Activated CD4-positive, alpha-beta T cell treated with anti-CD3 and anti-CD28 coated beads for 48 hours (primary cell): ENCODE results near the gene B4GALNT1.
"Not testable (repeated sequence)": the region's sequence is repeated elsewhere in the genome, so short reads cannot be mapped to it uniquely, and the experiment has no call there.

ENCODE experiments used
- DNase-seq: peaks from one replicate; pipeline ENCODE4 v3.0.0-alpha.2; 2020

The B4GALNT1 gene

GRCh38 chr12:57636731-57637130 is 3.7 kb upstream of the B4GALNT1 start:
- DNase-seq, result not testable (repeated sequence)

DNA sequence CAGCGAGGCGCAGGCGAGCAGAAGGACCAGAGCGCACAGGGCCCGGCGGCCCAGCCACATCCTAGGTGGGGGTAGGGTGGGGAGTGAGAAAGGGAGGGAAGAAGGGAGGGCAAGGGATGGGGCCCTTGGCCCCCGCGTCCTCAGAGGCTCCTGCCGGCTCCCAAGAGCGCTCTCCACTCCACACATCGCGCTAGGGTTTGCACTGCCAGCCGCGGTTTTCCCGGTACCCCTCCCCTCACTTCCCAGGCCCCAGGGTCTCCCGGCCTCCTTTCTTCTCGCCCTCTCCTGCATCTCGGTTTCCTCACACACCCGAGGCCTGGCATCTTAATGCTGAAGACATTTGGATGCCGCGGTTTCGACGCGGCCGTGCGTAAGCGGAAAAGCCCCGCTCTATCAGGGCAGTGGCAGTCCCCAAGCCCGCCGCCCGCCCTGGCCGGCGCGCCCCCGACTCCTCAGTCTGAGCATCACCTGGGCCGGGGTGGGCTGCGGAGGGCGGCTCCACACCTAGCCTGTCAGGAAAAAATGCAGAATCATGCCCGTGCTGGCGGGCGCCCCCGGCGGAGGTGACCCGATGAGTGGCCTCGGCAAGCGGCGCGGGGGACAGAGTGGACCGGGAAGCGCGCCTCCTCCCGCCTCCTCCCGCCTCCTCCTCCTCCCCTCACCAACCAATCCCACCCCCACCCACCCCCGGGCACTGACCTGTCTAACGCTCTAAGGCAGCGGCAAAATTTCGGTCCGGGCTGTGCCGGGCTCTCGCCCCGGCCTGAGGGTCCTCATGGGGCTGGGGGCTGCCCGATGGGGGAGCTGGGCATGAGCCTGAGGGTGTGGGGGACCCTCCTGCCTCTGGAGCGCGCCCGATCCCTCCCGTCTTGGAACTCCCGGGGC is 686 bp downstream of the B4GALNT1 start:
- DNase-seq, result no peak

- DNase-seq, result no peak
Observed at GRCh38 chr12:57631566-57632072, 1.4 kb downstream of the B4GALNT1 start.

DNA sequence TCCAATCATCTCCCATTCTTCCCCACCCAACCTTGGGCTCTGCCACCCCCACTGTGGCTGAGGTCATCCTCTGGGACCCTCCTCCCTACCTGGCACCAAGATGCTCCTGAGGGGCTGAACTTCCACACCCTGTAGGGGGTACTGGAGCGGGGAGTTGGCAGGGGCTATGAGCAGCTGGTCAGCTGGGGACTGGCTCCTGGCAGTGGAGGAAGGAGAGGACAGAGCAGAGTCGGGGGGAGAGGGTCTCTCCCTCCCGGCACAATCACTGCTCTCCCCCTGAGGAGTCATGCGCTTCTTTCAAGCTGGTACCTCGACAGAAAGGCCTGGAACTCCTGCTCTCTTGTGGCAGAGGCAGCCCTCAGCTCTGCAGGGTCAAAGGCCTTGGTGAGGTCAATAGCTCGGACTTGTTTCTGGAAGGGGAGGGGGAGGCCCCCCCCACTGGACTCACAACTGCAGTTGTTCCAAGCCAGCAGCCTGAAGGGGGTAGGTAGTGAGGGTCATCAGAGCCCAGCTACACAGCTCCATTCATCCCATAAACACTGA is 2.0 kb downstream of the B4GALNT1 start:
- no peak for DNase-seq

DNA sequence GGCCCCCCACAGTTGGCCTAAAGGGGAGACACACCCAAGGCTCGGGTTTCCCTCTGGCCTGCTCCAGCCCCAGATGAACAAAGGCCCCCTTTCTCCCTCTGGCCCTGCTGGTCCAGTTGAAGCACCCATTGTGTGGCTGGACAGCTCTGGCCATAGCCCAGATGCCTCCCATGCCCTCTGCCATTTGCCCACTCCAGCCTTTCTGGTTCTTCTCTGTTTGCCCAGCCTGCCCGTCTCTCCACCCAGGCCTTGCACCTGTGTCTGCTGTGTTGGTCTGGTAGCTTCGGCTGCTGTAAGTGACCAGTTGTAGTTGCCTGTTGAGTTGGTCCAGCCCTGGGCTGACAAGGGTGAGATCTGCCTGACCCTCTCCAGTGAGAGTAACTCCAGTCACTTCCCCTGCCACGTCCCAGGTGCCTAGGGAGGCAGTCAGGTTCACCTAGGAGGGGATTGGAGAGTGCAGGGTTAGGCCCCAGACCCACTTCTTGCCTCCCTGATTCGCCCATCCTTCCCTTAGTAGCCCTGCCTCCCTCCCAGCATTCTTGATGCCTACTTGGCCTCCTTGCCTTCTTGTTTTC is 3.0 kb downstream of the B4GALNT1 start:
- no peak for DNase-seq

DNA sequence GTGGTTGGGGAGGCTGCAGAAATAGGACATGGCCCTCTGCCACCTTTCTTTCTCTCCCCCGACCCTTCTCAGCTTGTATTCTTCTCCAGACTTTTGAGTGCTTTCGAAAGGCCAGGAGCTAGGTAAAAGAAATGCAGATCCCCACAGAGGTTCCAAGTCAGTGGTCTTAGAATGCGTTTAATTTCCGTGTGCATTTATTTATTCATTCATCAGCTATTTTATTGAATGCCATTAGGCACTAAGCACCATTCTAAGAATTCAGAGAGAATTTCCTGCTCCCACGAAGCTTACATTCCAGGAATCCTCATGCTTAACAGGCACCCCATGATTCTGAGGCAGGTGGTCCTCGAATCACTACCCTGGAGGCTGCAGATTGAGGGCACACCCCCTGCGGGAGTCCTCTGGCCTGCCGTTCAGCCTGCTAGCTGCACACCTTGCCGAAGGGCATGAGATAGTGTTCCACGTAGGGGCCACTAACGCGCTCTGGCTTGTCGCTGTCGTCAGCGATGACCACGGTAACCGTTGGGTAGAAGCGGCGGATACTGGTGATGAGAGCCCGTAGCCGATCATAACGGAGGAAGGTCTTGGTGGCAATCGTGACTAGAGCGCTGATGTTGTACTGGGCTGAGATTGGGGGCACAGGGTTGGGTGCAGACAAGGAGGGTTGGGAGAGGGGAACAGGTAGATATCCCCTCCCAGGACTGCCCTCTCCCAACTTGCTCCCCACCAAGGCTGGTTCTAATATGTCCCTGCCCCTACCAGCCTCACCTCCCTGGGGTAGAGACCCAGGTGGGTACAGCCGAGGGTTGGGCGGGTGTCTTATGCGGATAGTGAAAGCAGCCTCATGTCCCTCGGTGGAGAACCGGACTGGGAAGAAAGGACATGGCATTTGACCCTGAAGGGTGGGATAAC is 4.5 kb downstream of the B4GALNT1 start:
- DNase-seq, result no peak

- DNase-seq, result peak; percentile 60
Observed at GRCh38 chr12:57627501-57628279, 5.3 kb downstream of the B4GALNT1 start.

GRCh38 chr12:57626921-57627445 is 6.0 kb downstream of the B4GALNT1 start:
- DNase-seq, result no peak

- DNase-seq, result no peak
Observed at GRCh38 chr12:57626111-57626920, 6.7 kb downstream of the B4GALNT1 start.

GRCh38 chr12:57625261-57626032 is 7.6 kb downstream of the B4GALNT1 start:
- no peak for DNase-seq

DNA sequence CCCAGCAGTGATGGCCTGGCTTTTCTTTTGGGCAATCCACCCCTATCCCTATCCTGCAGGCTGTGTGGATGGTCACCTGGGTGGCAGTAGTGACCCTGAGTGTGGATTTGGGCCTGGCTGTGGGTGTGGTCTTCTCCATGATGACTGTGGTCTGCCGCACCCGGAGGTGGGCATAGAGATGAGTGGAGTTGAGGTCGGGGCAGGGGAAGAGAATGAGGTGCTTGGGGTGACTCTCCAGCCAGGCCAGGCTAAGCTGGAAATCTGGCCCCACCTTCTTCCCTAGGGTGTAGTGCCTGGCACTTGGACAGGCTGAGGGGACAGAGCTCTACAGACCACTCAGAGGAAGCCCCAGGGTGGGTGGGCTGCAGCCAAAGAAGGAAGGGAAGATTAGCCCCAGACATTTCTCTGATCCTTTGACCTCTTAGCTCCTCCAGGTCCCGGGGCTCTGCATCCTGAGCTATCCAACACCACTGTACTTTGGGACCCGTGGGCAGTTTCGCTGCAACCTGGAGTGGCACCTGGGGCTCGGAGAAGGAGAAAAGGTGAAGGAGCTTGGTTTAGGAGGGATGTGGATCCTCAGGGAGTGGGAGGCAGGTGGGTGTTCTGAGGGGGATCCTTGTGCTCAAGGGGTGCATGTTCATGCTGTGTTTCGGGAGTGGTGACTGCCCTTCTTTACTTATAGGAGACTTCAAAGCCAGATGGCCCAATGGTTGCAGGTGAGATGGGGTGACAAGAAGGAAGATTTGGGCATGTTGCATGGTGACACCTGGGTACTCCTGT is 8.4 kb downstream of the B4GALNT1 start:
- no peak for DNase-seq

GRCh38 chr12:57623811-57624390 is 9.1 kb downstream of the B4GALNT1 start:
- no peak for DNase-seq

DNA sequence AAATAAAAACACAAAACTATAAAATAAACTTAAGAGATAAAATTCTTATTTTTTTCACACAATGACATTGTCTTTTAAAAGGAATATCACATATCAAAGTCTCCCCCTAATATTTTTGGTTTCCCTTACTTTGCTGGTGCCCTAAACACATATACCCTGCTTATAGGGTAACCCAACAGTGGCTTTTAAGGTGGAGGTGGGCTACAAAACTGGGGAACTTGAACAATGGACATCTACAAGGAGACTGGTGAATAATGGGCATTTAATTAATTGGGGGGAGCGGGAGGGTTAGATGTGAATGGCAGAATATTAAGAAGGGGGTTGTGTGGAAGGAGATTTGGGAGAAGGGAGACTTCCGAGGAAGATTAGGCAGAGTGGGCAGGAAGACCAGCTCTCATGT is 9.6 kb downstream of the B4GALNT1 start:
- DNase-seq, result no peak

DNA sequence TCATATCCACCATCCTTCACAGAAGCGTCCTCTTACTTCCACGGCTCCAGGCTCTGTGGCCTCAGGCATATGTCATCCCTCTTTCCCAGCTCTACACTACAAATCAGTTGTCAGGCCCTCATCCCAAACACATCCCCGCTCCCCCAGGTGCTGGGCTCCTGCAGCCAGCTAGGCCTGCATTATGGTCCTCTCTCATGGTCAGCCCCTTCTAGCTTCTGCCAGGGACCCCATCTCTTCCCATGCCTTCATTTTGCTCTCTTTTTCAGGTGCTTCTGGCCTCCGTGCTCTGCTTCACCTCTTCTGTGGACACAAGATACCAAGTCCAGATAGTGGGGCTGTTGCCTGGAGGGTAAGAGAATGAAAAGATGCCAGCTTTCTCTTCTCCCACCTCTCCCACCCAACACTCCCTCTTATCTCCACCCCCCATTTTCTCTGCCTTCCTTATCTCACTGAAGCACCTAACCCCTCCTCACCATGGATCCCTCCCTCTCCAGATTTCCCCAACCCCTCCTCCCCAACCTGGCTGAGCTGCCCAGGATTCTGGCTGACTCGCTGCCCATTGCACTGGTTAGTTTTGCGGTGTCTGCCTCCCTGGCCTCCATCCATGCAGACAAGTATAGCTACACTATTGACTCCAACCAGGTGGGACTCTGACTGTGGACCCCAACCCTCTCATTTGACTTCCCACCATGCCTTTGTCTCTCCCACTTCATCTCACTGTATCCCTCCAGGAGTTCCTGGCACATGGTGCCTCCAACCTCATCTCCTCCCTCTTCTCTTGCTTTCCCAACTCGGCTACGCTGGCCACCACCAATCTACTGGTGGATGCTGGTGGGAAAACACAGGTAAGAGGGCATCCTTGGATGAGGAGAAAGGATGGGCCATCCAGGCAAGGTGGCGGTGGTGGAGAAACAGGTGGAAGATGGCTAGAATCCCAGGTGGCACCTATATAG is 10.4 kb downstream of the B4GALNT1 start:
- DNase-seq, result no peak

DNA sequence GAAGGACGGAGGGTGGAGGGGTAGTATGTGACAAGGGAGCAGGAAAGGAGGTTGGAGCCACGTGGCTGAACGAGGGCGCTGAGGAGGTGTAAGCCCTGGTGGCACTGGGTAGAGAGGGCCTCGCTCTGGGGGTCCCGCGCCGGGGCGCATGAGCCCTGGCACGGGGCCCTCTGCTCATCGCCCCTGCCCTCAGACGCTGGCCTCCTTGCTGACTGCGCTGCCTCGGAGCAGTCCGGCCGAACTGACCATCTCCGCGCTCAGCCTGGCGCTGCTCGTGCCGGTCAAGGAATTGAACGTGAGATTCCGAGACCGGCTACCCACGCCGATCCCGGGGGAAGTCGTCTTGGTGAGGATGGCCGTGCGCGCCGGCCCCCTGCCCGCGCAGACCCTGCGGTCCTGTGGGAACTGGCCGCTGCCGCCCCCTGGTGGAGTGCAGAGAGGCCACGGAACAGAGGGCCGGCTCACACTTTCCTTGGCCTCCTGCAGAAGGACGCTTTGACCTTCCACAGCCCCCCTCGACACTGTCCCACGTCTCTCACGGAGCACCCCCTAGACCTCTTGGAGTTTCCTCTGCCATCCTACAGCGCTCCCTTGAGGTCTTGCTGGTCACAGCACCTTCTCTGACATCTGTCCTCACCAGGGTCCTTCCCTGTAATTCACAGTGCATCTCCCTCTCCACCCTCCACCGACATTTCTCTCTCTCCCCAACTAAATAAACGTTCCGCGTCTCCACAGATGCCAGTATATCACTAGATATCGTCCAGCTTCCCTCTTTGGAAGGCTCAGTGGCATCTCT is 11.3 kb downstream of the B4GALNT1 start:
- peak; percentile 73 for DNase-seq

GRCh38 chr12:57620936-57621496 is 12.0 kb downstream of the B4GALNT1 start:
- no peak for DNase-seq
